ENCODE measurements around the gene ODAD4. TPM values are rescaled to one million over a fixed set of nuclear protein-coding genes. Genes with fewer than 3 reads are reported as not detected.

Gene ODAD4
- total RNA-seq, 4 donors from 2014 or later: 0.32 to 0.55 TPM; not detected in 2

DNA sequence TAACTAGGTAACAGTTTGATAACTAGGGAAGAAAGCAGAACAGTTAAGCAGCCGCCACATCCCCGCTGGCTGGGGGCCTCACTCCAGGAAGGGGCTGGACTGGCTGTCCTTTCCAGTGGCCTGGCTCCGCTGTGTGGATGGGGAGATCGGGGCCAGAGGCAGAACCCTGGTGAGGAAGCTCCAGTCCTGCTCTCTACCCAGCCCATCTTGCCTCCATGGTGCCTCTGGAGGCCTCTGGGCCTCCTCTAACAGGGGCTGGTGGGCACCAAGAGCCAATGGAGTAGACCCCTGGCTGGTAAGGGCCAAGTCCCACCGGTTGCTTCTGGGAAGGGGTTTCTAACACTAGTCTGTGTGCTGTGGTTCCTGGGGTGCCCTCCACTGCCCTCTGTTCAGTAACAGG is 44.2 kb downstream of the ODAD4 start:
- peaks cover 0 to 49% (median 22%) of the 10 kb centered on the region in 4 donors for H3K36me3 ChIP-seq
- no peak for DNase-seq
- WGBS, 2 donors (ENCODE audit: low coverage in 1 of 2): 89% methylated on average over 4 of the region's 5 CpGs; no CpG with 5 or more reads in 1 of the 2 donors
- TF ChIP-seq, protein P1, sequence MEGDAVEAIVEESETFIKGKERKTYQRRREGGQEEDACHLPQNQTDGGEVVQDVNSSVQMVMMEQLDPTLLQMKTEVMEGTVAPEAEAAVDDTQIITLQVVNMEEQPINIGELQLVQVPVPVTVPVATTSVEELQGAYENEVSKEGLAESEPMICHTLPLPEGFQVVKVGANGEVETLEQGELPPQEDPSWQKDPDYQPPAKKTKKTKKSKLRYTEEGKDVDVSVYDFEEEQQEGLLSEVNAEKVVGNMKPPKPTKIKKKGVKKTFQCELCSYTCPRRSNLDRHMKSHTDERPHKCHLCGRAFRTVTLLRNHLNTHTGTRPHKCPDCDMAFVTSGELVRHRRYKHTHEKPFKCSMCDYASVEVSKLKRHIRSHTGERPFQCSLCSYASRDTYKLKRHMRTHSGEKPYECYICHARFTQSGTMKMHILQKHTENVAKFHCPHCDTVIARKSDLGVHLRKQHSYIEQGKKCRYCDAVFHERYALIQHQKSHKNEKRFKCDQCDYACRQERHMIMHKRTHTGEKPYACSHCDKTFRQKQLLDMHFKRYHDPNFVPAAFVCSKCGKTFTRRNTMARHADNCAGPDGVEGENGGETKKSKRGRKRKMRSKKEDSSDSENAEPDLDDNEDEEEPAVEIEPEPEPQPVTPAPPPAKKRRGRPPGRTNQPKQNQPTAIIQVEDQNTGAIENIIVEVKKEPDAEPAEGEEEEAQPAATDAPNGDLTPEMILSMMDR (IDR thresholded peaks at IDR 0.05): no peak
- TF ChIP-seq EP300 (IDR thresholded peaks at IDR 0.05; ENCODE audit: low read depth) (no peak), POLR2A (IDR thresholded peaks at IDR 0.05) (no peak), POLR2AphosphoS5 (IDR thresholded peaks at IDR 0.05) (no peak)
- in situ Hi-C loops (cut with MboI; ENCODE audit: low pct_ligation_motif_present in 1 of 4, low pct_unique_long_range_greater_than_20kb in 1 of 4, low sequenced_read_pairs in 3 of 4) (no loop called here), intact Hi-C loops (cut with DNase I; ENCODE audit: low total_unique reads) (no loop called here)
- H3K4me3 ChIP-seq: no peak overlapping the region
- H3K9me3 ChIP-seq: no peaks in the 10 kb centered on the region
- H3K27ac ChIP-seq: no peak overlapping the region
- H3K27me3 ChIP-seq: no peaks in the 10 kb centered on the region
- peaks cover 0 to 28% (median 4%) of the 10 kb centered on the region in 4 donors for H3K4me1 ChIP-seq

DNA sequence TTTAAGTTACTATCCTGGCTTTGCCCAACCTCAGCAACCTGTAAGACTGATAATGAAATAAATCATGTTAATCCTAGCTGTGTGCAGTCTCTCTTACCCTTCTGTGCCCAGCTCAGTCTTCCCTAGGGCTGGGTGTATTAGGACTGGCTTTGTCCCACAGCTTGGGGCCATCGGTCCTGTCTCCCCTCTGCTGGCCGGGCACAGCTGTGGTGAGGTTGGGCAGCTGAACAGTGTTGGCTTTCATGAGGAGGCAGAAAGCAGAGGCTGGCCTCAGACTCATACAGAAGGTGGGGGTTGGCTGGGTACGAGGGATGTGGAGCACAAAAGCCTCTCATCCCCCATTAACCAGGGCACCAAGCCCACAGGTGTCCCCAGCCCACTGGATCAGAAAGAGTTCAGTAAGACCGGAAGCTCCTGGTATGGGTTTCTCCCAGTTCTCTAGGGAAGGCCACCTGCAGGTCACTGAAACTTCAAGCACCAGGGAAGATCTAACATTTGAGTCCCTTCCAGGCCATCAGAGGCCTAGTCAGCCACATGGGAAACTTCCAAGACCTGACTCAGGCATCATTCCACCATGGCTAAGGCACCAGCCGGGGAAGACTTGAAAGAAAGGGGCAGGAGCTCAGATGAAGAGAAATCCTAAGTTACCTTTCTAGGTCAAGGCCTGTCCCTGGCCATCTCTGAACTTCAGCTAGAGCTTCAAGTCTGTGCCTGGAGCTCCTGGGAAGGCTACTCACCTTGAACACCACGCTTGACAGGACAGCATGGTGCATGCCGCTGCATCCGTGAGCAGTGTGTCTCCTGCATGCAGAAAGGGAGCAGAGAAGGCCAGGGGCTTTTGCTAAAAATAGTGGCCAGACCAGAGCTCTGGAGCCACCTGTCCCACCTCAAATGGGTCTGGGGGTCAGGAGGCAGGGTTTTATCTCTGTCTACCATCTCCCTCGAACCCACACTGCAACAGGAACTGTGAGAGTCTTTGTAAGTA is 45.0 kb downstream of the ODAD4 start:
- TF ChIP-seq EP300 (IDR thresholded peaks at IDR 0.05; ENCODE audit: low read depth): no peak
- TF ChIP-seq POLR2A (IDR thresholded peaks at IDR 0.05): no peak

DNA sequence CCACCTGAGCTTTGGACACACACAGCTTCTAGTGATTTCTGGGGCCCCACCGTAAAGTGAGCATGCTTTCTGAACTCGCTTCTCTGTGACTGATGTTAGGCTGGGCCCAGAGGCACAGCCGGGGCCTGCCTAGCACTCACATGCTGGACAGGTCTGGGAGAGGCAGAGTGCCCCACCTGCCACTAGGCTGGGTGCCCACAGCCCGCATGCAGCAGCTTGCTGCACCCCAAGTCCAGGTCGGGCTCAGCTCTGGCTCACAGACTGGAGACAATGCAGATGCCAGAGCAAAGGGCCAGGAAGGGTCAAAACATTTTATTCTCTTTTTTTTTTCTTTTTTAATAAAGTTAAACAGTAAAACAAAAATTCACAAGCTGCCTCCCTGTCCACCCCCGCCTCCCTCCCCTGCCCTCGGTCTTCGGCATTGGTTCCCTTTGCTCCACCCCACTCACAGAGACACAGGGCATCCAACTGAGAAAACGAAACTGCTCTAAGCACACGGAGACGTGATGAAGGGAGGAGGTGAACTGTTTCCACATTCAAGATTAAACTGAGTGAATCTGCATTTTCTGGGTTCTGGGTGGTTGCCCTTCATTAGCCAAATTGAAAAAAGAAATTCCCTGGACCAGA is 45.8 kb downstream of the ODAD4 start:
- H3K27me3 ChIP-seq: no peaks in the 10 kb centered on the region
- 58 to 71% methylated on average over 5 to 11 of the region's 11 CpGs for WGBS, 2 donors (ENCODE audit: low coverage in 1 of 2)
- in situ Hi-C loops (cut with MboI; ENCODE audit: low pct_ligation_motif_present in 1 of 4, low pct_unique_long_range_greater_than_20kb in 1 of 4, low sequenced_read_pairs in 3 of 4): no loop called here
- peaks cover 0 to 25% (median 4%) of the 10 kb centered on the region in 4 donors for H3K4me1 ChIP-seq
- peak overlapping the region in 3 of 4 donors; percentile 32 to 56 (median 42) for H3K27ac ChIP-seq
- intact Hi-C loops (cut with DNase I; ENCODE audit: low total_unique reads): no loop called here
- peaks cover 0 to 59% (median 29%) of the 10 kb centered on the region in 4 donors for H3K36me3 ChIP-seq
- no peak for DNase-seq
- no peaks in the 10 kb centered on the region for H3K9me3 ChIP-seq
- TF ChIP-seq, protein P1 (IDR thresholded peaks at IDR 0.05): no peak
- TF ChIP-seq EP300 (IDR thresholded peaks at IDR 0.05; ENCODE audit: low read depth): no peak
- no peak overlapping the region for H3K4me3 ChIP-seq

More for the DNA sequence above, 45.0 kb downstream of the ODAD4 start:
- Histone ChIP-seq H3K4me3 (no peak overlapping the region), H3K36me3 (peaks cover 0 to 51% (median 25%) of the 10 kb centered on the region in 4 donors), H3K9me3 (no peaks in the 10 kb centered on the region), H3K27ac (peak overlapping the region in 2 of 4 donors; percentile 42 to 56), H3K27me3 (no peaks in the 10 kb centered on the region), H3K4me1 (peaks cover 0 to 28% (median 4%) of the 10 kb centered on the region in 4 donors)
- WGBS, 2 donors (ENCODE audit: low coverage in 1 of 2): 95% methylated on average over 8 of the region's 9 CpGs; no CpG with 5 or more reads in 1 of the 2 donors
- DNase-seq: no peak
- intact Hi-C loops (cut with DNase I; ENCODE audit: low total_unique reads): no loop called here
- in situ Hi-C loops (cut with MboI; ENCODE audit: low pct_ligation_motif_present in 1 of 4, low pct_unique_long_range_greater_than_20kb in 1 of 4, low sequenced_read_pairs in 3 of 4): no loop called here

DNA sequence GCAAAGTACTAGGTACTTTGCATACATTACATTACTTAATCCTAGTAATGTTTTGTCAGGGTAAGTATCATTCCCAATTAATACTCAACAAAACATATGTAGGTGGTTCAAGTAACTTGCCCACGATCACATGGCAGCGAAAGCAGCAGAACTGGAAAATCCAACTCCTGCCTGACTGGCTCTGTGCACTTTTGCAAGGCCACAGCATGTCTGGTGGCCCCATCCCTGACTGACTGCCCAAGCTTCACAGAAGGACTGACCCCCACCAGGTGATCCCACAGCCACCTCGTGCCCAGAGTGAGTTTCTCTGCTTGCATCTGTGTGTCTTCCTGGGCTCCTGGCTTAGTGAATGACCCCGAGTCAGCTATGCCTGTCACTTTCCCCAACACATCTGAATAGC is 47.6 kb downstream of the ODAD4 start:
- TF ChIP-seq, protein P1 (IDR thresholded peaks at IDR 0.05): no peak
- TF ChIP-seq EP300 (IDR thresholded peaks at IDR 0.05; ENCODE audit: low read depth) (no peak), POLR2AphosphoS5 (IDR thresholded peaks at IDR 0.05) (no peak), POLR2A (IDR thresholded peaks at IDR 0.05) (no peak)
- Histone ChIP-seq H3K4me3 (no peak overlapping the region), H3K27me3 (no peaks in the 10 kb centered on the region), H3K36me3 (peaks cover 0 to 67% (median 32%) of the 10 kb centered on the region in 4 donors), H3K27ac (peak overlapping the region in 1 of 4 donors; percentile 11), H3K9me3 (no peaks in the 10 kb centered on the region), H3K4me1 (peaks cover 0 to 17% (median 4%) of the 10 kb centered on the region in 4 donors)
- intact Hi-C loops (cut with DNase I; ENCODE audit: low total_unique reads): no loop called here
- DNase-seq: no peak
- WGBS, 2 donors (ENCODE audit: low coverage in 1 of 2): 75% methylated on average over 4 of the region's 4 CpGs; no CpG with 5 or more reads in 1 of the 2 donors
- in situ Hi-C loops (cut with MboI; ENCODE audit: low pct_ligation_motif_present in 1 of 4, low pct_unique_long_range_greater_than_20kb in 1 of 4, low sequenced_read_pairs in 3 of 4): no loop called here
